Mucosa of gallbladder (tissue), 1 donor: ENCODE measurements around the gene CSMD2. TPM values are rescaled to one million over a fixed set of nuclear protein-coding genes. Genes with fewer than 3 reads are reported as not detected.
A peak's percentile ranks its signal among the peaks of the same experiment; 100 is the strongest.

Source experiments
- DNase-seq: peaks from one replicate; pipeline ENCODE4 v3.0.0-alpha.2; 2020; ENCODE audit warnings: low spot score
- total RNA-seq: library from RNA; stranded (reverse); gene quantifications from one replicate; pipeline ENCODE4 v1.2.1, GENCODE V29; 2021
- donor health status: DM: no; HTN: no; CAD: no.

The CSMD2 gene
- total RNA-seq, 1 donor from 2014 or later, result 6.5 TPM

DNA sequence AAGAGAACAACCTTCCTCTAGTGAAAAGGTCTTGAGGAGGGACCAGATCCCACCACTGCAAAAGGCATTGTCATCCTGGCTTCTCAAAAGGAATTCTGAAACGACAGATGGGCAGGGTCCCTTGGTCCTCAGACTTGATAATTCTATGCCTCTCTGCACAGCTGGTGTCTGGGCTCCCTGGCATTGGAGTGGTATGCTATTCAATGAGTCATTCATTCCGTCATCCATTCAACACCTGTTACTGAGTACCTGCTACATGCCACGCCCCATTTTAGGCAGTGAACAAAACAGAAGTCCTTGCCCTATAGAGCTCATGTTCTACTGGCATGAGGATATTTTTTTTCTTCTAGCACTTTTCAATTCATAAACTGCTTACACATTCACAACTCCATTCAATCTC is 347.0 kb downstream of the CSMD2 start:
- DNase-seq, result no peak

DNA sequence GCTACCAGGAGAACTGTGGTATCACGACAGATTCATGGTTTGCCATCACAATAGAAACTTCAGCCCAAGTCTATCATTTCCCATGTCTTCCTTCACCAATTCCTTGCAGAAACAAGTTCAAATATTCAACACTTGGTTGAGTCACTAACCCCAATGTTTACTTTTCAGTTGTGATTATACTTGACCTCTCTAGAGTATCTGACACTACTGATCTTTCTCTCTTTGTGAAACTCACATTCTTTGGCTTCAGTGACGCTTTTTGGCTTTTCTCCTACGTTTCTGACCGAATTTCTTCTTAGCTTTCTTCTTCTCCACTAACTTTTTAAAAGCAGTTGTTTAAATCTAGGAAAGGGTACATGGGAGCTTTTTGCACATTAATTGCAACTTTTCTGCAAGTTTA is 350.0 kb downstream of the CSMD2 start:
- DNase-seq, result no peak

DNA sequence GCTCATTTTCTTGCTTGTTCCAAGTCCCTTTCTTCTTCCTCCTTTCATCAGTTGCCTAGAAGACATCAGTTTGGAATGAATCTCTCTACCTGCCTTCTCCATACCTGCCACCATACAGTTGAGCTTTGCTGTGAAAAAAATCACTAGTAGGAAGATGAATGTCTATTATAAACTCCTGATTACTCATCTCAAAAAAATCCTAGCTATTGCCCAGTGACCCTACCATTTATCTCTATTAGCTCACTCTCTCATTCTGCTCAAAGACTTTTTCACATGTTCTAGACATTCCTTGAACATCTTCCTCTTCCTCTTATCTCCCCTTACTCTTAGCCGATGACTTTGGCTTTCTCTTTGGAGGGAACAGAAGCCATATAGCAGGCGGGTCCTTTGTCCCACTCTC is 350.9 kb downstream of the CSMD2 start:
- no peak for DNase-seq

DNA sequence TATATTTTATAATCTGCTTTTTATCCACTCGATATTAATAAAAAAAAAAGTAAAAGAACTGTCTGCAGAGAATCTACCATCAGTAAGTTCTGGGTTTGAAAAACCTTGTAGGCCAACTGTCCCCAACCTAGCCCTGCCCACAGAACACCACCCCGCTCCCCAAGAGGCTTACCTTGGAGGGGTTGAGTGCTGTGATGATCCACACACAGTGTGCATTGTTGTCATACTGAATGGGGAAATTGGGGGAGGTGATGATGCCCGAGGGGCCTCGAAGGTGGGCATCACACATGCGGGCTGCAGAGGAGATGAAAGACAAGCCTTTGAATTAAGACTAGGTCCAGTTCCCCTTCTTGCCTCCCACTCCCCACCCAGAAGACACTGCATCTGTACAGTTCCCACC is 354.5 kb downstream of the CSMD2 start:
- no peak for DNase-seq

DNA sequence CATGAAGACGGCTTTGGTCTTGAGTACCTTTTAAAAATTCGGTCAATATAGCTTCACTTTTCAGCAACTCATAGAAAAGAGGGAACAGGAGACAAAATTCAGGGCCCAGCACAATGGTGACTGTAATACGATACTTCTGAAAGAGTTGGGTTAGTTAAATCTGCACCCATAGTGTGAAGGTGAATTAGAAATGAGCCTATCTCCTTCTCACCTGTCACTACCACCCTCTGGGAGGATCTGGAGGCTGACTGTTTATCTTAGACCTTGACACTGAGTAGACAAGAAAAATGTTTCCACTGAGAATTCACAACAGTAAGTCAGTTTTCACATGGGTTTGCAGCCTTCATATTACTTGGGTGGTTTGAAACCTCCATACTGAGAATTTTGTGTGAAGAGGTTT is 359.0 kb downstream of the CSMD2 start:
- DNase-seq, result no peak

DNA sequence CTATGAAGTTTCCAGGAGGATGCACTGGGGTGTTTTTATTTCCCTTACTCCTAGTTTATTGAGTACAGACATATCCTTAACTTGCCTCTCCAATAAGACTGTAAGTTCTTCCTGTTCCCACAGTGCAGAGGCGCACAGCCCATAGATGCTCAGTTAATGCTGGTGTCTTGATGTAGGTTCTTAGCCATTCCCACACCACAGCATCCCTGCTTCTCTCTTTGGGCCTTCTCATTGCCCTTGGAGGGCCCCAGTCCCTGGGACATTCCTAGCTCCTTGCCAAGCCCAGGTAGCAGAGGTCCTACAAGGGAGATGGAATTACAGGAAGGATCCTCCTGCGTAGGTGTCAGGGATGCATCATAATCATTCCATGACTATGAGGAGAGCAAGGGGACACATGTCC is 362.8 kb downstream of the CSMD2 start:
- DNase-seq, result no peak

DNA sequence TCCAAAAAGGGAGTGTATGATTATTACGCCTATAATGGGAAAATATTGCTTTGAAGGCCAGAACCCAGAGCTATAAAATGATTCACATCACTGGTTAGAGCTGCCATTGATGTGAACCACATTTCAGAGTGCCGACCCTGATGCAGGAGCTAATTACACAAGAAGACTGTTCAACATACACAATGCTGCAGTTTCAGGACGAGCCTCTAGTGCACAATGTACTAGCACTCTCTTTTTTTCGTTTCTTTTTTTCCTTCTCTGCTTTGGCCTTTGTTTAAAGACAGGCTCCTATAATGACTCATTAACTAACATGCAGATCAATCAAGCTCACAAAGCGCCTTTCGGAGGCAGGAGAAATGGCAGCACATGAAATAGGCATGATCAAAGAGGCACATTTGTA is 367.2 kb downstream of the CSMD2 start:
- DNase-seq, result no peak

DNA sequence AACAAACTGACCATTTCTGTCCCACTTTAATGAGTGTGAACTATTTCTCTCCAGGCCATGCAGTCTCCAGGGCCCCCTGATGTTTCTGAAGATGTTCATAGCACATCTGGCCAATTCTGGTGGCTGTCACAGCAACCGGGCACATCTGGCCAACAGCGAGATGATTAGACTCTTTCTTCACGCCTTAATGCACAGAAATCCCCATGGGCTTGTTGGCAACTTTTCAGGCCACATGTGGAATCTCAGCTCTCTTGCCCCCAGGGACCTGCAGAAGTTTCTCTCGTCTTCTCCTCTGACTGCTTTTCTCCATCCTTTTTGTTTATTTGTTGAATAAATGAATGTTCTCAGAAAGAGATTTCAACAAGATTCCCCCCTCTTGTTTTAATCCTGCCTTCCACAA is 372.4 kb downstream of the CSMD2 start:
- DNase-seq, result no peak

DNA sequence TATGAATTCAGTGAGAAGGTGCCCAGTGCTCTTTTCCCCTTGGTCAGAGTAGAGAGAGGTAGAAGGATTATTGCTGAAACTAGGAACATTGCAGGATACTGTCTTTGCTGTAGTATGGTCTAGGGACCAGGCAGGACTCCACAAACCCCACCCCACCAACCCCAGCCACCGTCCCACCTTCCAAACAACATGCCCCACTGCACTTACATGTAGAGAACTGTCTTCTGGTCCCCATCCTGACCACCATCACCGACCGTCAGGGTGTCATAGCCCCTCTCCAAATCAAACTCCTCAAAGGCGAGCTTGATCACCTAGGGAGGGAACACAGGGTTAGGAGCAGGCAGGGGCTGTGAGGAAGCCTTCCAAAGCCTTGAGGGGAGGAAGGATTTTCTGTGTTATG is 372.8 kb downstream of the CSMD2 start:
- DNase-seq, result no peak

DNA sequence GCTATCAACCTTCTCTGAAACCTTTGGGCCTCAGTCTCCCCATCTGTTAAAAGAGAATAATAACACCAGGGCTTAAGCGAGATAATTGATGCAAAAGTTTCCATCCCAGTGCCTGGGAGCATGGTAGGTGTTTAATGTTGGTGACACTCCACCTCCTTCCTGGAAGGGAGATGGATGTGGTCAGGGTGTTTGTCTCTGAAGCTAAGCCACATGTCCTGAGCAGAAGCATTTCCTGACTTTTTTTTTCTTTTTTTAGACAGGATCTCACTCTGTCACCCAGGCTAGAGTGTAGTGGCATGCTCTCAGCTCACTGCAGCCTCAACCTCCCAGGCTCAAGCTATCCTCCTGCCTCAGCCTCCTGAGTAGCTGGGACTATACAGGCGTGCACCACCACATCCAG is 373.8 kb downstream of the CSMD2 start:
- no peak for DNase-seq

DNA sequence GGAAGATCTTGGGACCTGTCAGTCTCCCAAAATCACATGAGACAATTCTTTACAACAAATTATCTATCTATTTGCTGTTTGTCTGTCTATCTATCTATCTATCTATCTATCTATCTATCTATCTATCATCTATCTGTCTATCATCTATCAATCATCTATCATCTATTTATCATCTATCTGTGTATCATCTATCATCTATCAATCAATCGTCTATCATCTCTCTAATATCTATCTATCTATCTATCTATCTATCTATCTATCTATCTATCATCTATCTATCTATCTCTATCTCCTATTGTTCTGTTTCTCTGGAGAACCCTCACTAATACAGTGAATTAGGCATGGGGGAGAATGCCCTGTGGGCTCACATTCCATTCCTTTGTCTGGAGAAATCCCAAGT is 374.5 kb downstream of the CSMD2 start:
- no peak for DNase-seq

DNA sequence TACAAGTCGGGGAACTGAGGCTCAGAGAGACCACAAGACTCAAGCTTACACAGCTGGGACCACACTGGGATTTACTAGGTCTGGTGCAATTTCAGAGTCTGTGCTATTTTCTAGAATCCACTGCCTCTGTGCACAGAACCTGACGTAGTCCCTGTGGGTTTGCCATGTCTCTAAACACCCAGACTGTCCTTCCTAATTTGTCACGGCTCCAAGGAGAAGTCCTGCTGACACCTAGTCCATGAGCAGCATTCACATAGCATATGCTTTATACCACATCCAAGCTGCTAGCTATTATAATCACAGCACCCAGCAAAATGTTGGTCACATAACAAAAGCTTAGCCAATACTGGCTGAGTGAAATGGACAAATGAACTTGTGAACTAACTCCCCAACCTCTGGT is 380.2 kb downstream of the CSMD2 start:
- no peak for DNase-seq

DNA sequence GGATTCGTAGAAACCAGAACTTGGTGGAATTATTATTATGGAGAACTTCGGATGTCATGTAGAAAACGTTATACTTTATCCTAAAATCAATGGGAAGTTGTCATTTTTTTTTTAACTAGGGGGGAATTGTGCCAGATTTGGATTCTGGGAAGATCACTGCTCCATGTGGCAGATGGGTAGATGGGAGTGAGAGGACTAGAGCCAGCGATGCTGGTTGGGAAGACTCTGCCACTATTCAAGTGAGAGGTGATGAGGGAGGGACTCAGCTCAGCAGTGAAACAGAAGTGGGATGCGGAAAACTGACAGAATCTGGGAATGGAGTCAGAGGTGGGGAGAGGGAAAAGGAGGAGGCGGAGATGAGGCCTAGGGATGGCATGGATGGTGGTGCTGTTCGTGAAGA is 382.3 kb downstream of the CSMD2 start:
- DNase-seq, result no peak

DNA sequence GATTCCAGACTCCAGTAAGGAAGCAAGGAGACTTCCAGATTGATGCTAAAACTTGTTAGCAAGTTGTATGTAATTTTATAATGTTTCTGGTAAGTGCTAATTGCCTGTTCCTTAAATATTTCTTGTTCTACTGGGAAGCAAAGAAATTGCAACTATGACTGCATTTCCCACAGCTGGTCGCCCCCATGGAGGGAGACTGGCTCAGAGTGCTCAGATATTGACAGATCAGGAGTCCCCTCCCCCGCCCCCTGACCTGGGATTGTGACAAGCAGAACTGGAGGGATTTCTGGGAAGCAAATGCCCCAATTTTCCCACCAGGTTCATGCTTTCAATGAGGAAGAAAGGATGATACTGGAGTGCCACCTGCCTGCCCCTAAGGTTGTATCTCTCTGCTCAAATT is 383.4 kb downstream of the CSMD2 start:
- no peak for DNase-seq

DNA sequence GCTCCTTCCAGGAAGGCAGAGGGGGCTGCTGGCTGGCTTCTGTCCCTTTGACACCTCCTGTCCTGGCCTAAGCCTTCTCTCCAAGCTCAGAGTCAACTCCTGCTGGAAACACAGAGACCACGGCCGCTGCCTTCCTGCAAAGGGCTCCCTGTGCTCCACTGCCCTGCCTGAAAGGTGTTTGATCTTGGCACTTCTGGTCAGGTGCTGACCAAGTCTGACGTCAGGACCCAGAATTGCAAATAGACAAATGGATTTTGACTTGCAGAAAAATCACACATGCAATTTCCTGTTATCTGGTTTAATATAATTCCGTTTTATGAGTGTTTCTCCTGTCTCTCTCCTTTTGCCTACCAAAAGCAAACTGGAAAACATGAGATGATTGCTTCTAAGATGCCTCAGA is 387.7 kb downstream of the CSMD2 start:
- DNase-seq, result no peak

DNA sequence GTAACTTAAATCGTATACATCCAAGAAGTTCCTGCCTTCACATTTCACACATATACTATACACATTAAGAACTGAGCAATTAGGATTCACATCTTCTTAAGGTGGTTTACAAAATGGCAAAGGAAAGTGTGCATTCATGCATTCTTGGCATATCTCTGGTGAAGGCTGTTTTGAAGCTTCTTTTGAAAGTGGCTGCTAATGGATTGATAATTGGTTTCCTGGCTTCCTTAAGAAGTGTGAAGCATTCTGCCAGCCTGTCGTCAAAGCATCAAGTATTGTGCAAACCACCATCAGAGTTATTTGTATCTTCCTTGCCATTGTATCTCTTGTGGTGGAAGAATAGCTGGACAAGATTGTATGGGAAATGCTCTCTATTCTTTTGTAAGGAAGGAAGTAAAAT is 396.2 kb downstream of the CSMD2 start:
- DNase-seq, result no peak

DNA sequence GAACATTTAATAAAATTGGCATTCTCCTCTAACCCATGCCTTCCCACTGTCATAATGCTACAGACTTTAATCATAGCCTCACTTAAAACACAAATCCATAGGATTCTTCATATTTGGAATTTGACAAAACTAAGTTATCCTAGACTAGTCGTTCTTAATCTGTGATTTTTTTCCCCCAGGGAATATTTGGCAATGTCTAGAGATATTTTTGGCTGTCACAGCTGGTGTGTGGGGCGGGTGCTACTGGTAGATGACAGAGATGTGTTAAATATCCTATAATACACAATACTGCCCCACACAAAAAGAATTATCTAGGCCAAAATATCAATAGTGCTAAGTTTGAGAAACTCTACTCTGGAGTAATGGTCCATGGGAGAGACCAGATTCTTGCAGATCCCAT is 396.9 kb downstream of the CSMD2 start:
- no peak for DNase-seq

DNA sequence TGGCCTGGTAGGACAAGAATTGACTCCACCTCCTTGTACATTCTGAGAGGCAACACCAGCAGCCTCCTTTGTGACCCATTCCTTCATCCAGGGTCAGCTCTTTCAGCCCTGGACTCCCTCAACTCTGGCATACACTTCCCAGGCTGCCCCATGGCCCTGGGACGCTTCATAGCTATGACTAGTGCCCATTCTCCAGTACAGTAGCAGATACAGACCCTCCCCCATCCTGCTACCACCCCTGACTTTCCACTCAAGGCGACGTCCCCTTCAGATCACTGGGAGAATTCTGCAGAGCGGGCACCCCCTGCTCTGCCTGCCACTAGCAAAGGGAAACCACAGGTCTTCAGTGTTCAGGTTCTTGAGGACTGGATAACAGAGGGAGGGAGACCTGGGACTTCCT is 400.9 kb downstream of the CSMD2 start:
- no peak for DNase-seq

DNA sequence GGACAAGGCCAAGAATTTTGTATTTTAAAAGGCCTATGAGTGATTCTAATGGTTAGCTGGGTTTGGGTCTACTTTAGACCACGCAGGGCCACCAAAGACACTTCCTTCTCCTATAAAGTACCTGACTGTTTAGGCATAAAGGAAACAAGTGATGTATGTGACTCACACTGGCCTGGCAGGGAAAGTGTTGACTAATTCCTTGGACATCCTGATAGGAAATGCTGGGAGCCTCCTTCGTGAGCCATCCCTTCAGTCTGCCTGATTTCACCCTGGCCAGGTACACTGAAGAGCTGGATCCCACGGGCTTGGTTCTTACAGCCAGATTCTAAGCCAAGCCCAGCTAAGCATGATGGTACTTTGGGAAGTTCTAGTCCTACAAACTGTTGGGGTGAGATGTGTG is 401.6 kb downstream of the CSMD2 start:
- no peak for DNase-seq

DNA sequence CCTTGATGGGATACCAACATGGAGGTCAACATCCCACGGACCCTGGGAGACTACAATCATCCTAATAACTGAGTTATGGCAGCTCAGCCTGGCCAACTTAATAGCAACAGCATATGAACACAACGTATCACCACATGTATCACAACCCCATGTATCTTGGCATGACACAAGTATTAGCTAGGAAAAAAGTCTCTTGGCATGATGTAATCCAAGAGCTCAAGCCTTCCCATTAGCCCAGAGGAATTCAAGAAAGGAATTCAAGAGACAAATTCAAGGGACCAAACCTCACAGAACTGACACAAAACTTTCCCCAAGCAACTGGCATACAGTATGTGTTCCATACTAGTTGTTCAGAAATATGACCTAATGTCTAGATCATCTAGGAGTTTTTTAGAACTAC is 402.1 kb downstream of the CSMD2 start:
- no peak for DNase-seq

DNA sequence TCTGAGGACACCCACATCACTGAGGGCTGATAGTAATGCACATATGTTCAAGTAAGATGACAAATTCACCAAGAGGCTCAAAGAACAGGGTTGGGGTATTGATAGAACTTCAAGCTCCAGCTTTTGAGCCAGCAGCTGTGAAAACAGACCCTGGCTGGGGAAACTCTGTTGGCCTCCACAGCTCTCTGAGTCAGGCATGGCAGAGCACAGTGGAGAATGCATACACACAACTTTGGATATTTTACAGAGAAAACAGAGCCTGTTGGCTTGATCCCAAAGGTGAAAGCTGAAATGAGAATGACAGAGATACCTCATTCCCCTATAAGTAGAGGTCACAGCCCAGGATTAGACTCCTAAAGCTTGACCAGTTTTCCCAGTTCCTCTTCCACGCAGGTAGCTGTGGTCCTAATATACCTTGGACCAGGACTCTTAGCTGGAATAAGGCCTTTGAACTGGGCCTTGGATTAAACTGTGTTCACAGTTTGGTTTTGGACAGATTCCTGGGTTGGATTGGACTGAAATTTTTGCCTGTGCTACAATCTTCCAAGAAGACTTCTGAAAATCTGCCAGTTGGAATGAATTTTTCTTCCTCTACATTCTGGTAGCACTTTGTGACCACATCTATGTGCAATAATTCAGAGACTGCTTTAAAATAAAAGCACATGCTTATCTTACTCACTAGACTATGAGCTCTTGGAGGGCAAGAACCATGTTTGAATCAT is 402.8 kb downstream of the CSMD2 start:
- DNase-seq, result no peak

DNA sequence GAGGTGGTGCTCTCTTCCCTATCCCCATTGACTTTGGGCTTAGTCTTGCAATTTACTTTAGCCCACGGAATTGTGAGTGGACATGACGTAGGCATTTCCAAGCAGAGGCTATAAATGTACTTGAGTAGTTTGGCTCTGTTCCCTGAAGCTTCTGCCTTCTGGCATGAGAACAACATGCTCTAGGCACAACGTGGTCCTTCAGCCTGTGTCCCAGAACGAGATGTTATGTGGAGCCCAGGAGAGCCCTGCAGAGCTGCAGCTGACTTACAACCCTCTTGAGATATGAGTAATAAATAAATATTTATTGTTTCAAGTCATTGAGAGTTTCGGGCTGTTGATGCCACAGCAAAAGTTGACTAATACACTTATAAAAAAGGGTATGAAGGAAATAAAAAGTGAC is 406.3 kb downstream of the CSMD2 start:
- DNase-seq, result peak; percentile 20

DNA sequence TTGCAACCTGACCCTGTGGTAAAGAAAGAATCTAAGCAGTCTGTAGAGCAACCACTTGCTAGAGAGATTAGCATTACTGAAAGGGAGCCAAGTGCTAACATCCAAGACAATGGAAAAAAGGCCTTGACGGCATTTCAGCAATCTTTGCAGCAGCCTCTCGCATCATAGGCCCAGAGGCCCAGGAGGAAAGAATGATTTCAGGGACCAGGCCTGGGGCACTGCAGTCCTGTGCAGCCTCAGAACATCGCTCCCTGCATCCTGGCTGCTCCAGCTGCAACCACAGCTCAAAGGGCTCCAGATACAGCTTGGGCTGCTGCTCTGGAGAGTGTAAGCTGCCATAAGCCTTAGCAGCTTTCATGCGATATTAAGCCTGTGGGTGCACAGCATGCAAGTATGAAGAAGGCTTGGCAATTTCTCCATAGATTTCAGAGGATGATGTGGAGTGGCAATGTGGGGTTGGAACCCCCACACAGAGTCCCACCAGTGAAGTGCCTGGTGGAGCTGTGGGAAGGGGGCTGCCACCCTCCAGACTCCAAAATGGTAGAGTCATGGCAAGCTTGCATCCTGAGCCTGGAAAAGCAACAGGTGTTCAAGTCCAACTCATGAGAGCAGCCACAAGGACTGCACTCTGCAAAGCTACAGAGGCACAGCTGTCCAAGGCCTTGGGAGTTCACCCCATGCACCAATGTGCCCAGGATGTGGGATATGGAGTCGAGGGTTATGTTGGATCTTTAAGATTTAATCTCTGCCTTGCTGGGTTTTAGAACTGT is 411.8 kb downstream of the CSMD2 start:
- no peak for DNase-seq

DNA sequence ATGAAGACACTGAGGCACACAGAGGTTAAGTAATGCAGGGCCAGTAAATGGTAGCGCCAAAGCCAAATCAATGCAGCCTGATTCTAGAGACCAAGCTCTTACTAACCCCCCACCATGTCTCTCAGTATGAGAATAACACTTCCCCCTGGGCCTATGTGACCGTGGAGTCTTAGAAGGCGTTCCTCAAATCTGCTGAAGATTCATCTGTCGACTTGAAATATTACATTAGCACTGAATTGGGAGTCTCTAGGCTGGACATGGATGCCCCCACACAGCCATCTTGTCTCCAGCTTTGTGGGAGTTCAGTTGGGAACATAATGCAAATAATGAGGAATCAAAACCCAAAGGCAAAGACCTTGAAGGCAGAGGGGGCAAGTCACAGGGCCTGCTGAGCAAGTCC is 419.1 kb downstream of the CSMD2 start:
- DNase-seq, result no peak
